CD4-positive, alpha-beta memory T cell (primary cell): ENCODE measurements around the gene RASL12. TPM values are rescaled to one million over a fixed set of nuclear protein-coding genes. Genes with fewer than 3 reads are reported as not detected.

Experiments
- CTCF ChIA-PET: fragments of 350-600 bp; sonication (Branson Sonifier 250); formaldehyde crosslinking; loops from one replicate; lab custom pipeline; 2021; ENCODE audit warnings: inconsistent platforms; ENCODE audit not compliant: partially characterized antibody; lab: Charles Lee
- POLR2A ChIA-PET: fragments of 350-600 bp; sonication (Branson Sonifier 250); formaldehyde crosslinking; loops from one replicate; lab custom pipeline; 2021; ENCODE audit not compliant: partially characterized antibody; lab: Charles Lee
- DNase-seq, 5 donors: peaks; one replicate each; pipeline versions ENCODE4 v3.0.0 to v3.0.0-alpha.2; 2020 to 2022; ENCODE audit warnings: mixed read lengths in 1 of 5
- H3K27ac ChIP-seq: one replicate; pipeline ENCODE4 v1.7.0; 2013; ENCODE audit warnings: low read depth, low read length
- H3K27me3 ChIP-seq: 2 replicates; pipeline ENCODE4 v1.7.0; 2013; ENCODE audit warnings: mild to moderate bottlenecking, low read length, moderate library complexity; ENCODE audit not compliant: insufficient read depth
- H3K36me3 ChIP-seq: 2 replicates; pipeline ENCODE4 v1.7.0; 2013; ENCODE audit warnings: mild to moderate bottlenecking, low read length, moderate library complexity; ENCODE audit not compliant: insufficient read depth
- H3K4me1 ChIP-seq: 2 replicates; pipeline ENCODE4 v1.7.0; 2013; ENCODE audit warnings: mild to moderate bottlenecking, low read length, moderate library complexity; ENCODE audit not compliant: insufficient read depth
- H3K4me3 ChIP-seq, 2 donors: one replicate each; pipeline ENCODE4 v1.7.0; 2013; ENCODE audit warnings: low read length in 2 of 2, mild to moderate bottlenecking in 1 of 2
- H3K9me3 ChIP-seq, 2 donors: one replicate each; pipeline ENCODE4 v1.7.0; 2013; ENCODE audit warnings: low read length in 2 of 2, control low read depth in 1 of 2; ENCODE audit not compliant: control insufficient read depth in 1 of 2
- H3K27ac Mint-ChIP-seq, 7 donors: one replicate each; pipeline ENCODE4 v1.8.0; 2020 to 2021; ENCODE audit warnings: mixed read lengths in 7 of 7, mild to moderate bottlenecking in 6 of 7, inconsistent platforms in 3 of 7, moderate library complexity in 3 of 7
- H3K27me3 Mint-ChIP-seq, 2 donors: one replicate each; pipeline ENCODE4 v1.8.0; 2020 to 2021; ENCODE audit warnings: mixed read lengths in 2 of 2
- H3K36me3 Mint-ChIP-seq, 2 donors: one replicate each; pipeline ENCODE4 v1.8.0; 2020 to 2021; ENCODE audit warnings: mixed read lengths in 2 of 2, inconsistent platforms in 1 of 2, mild to moderate bottlenecking in 1 of 2
- H3K4me1 Mint-ChIP-seq, 4 donors: one replicate each; pipeline ENCODE4 v1.8.0; 2020 to 2021; ENCODE audit warnings: mixed read lengths in 4 of 4, mild to moderate bottlenecking in 1 of 4
- H3K4me3 Mint-ChIP-seq, 8 donors: one replicate each; pipeline ENCODE4 v1.8.0; 2020 to 2021; ENCODE audit warnings: mixed read lengths in 8 of 8, mild to moderate bottlenecking in 7 of 8, moderate library complexity in 6 of 8, inconsistent platforms in 3 of 8
- H3K9me3 Mint-ChIP-seq, 8 donors: one replicate each; pipeline ENCODE4 v1.8.0; 2020 to 2021; ENCODE audit warnings: mixed read lengths in 8 of 8, mild to moderate bottlenecking in 5 of 8, inconsistent platforms in 3 of 8, moderate library complexity in 1 of 8
- intact Hi-C: fragments of 100-400 bp; cut with micrococcal nuclease; formaldehyde crosslinking; loops from one replicate; pipeline ENCODE4 v1.15.1; 2023
- polyA plus RNA-seq, 2 donors: library from polyadenylated mRNA; unstranded; fragments of 300-500 nt; fragmentation: Illumina TruSeq; gene quantifications; one replicate each; pipeline ENCODE4 v1.2.3, GENCODE V29; 2021
- total RNA-seq, 2 experiments: library from RNA; stranded (reverse); gene quantifications; one replicate each; pipeline ENCODE4 v1.2.3, GENCODE V29; 2021

The RASL12 gene
- total and polyA plus RNA-seq, 4 experiments from 2014 or later, result not detected

- no peaks in the 10 kb centered on the region for H3K9me3 Mint-ChIP-seq
- no peak overlapping the region for H3K27ac Mint-ChIP-seq
- ChIA-PET CTCF (no interaction called here), POLR2A (no interaction called here)
- H3K4me1 Mint-ChIP-seq, result peaks cover 0 to 3% (median under 1%) of the 10 kb centered on the region in 4 donors
- no peaks in the 10 kb centered on the region for H3K9me3 ChIP-seq
- no peak overlapping the region for H3K4me3 ChIP-seq
- H3K4me3 Mint-ChIP-seq, result no peak overlapping the region
- DNase-seq, result no peak
- H3K27ac ChIP-seq, result no peak overlapping the region
- H3K36me3 ChIP-seq, result no peaks in the 10 kb centered on the region
- peaks cover 0 to 23% of the 10 kb centered on the region in 2 donors for H3K36me3 Mint-ChIP-seq
- H3K4me1 ChIP-seq, result no peaks in the 10 kb centered on the region
- H3K27me3 Mint-ChIP-seq, result no peaks in the 10 kb centered on the region
- intact Hi-C loops, result no loop called here
- H3K27me3 ChIP-seq, result no peaks in the 10 kb centered on the region
Measured at GRCh38 chr15:65006876-65007275, 60.9 kb downstream of the RASL12 start.

DNA sequence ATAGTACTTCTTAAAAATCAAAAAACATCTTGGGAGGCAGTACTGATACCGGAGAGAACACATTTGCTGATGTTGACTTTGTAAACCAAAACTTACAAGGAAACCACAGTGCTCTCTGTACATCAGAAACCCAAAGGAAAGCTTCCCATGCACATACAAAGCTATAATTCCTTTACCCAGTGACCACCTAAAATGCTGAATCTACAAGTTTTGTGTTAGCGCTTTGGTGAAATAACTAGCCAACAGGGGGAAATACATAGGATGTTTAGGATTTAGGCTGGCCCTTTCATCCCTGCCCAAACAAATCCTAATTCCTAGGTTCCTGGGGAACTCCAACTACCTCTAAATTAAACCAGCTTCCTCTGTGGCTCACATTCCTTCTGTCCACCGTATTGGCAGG is 62.8 kb downstream of the RASL12 start:
- H3K36me3 ChIP-seq, result no peaks in the 10 kb centered on the region
- POLR2A ChIA-PET, result no interaction called here
- peaks cover 7 to 25% of the 10 kb centered on the region in 2 donors for H3K36me3 Mint-ChIP-seq
- intact Hi-C loops, result no loop called here
- no peak overlapping the region for H3K4me3 ChIP-seq
- no peaks in the 10 kb centered on the region for H3K9me3 Mint-ChIP-seq
- no peak for DNase-seq
- H3K27ac Mint-ChIP-seq, result peak overlapping the region in 3 of 7 donors; percentile 16 to 34 (median 18)
- H3K4me1 Mint-ChIP-seq, result peaks cover 0 to 2% (median under 1%) of the 10 kb centered on the region in 4 donors
- no peak overlapping the region for H3K4me3 Mint-ChIP-seq
- H3K9me3 ChIP-seq, result no peaks in the 10 kb centered on the region
- no peaks in the 10 kb centered on the region for H3K27me3 Mint-ChIP-seq
- CTCF ChIA-PET, result no interaction called here
- no peaks in the 10 kb centered on the region for H3K4me1 ChIP-seq
- H3K27me3 ChIP-seq, result no peaks in the 10 kb centered on the region
- H3K27ac ChIP-seq, result no peak overlapping the region

Other genes starting within 250 kb of the RASL12 start
- gene PIF1, start 242.3 kb downstream of the RASL12 start, total RNA-seq, result under 1 TPM; 0.17 to 0.58 TPM
- not detected for gene PIF1, start 242.3 kb downstream of the RASL12 start, polyA plus RNA-seq
- gene PLEKHO2, start 226.1 kb downstream of the RASL12 start, total RNA-seq, result 10 to 100 TPM; 22.7 to 24.1 TPM
- 10 to 100 TPM; 10.6 to 29.1 TPM for gene PLEKHO2, start 226.1 kb downstream of the RASL12 start, polyA plus RNA-seq
- gene ANKDD1A, start 156.1 kb downstream of the RASL12 start, total RNA-seq, result 1 to 10 TPM; 4.5 to 5.9 TPM
- gene ANKDD1A, start 156.1 kb downstream of the RASL12 start, polyA plus RNA-seq, result 1 to 10 TPM in 1 of 2 donors, under 1 TPM in 1; 0.16 to 1.7 TPM
- gene SPG21, start 78.1 kb downstream of the RASL12 start, total RNA-seq, result 10 to 100 TPM; 57.2 to 61.1 TPM
- gene SPG21, start 78.1 kb downstream of the RASL12 start, polyA plus RNA-seq, result 100 to 1,000 TPM; 128 to 179 TPM
- 10 to 100 TPM; 15.2 to 18.3 TPM for gene MTFMT, start 38.4 kb downstream of the RASL12 start, total RNA-seq
- 10 to 100 TPM; 19.7 to 22.6 TPM for gene MTFMT, start 38.4 kb downstream of the RASL12 start, polyA plus RNA-seq
- gene SLC51B, start 22.6 kb downstream of the RASL12 start, total RNA-seq, result not detected
- gene SLC51B, start 22.6 kb downstream of the RASL12 start, polyA plus RNA-seq, result not detected
- not detected for gene KBTBD13, start 8.8 kb upstream of the RASL12 start, total RNA-seq
- not detected for gene KBTBD13, start 8.8 kb upstream of the RASL12 start, polyA plus RNA-seq
- gene UBAP1L, start 47.2 kb upstream of the RASL12 start, total RNA-seq, result 10 to 100 TPM; 15.2 to 16.6 TPM
- under 1 TPM in 1 of 2 donors, not detected in 1; 0.86 TPM for gene UBAP1L, start 47.2 kb upstream of the RASL12 start, polyA plus RNA-seq
- 10 to 100 TPM; 30.5 to 40.5 TPM for gene PDCD7, start 65.8 kb upstream of the RASL12 start, total RNA-seq
- 10 to 100 TPM in 1 of 2 donors, 1 to 10 TPM in 1; 8.8 to 15.1 TPM for gene PDCD7, start 65.8 kb upstream of the RASL12 start, polyA plus RNA-seq
- gene CLPX, start 117.4 kb upstream of the RASL12 start, total RNA-seq, result 10 to 100 TPM; 52.0 to 52.4 TPM
- gene CLPX, start 117.4 kb upstream of the RASL12 start, polyA plus RNA-seq, result 10 to 100 TPM; 28.1 to 29.2 TPM
- under 1 TPM; 0.42 to 0.44 TPM for gene CILP, start 143.5 kb upstream of the RASL12 start, total RNA-seq
- not detected for gene CILP, start 143.5 kb upstream of the RASL12 start, polyA plus RNA-seq
- 10 to 100 TPM; 20.8 to 21.4 TPM for gene PARP16, start 218.9 kb upstream of the RASL12 start, total RNA-seq
- gene PARP16, start 218.9 kb upstream of the RASL12 start, polyA plus RNA-seq, result 10 to 100 TPM; 27.1 to 27.2 TPM
- not detected for gene RNU5A-1, start 228.1 kb upstream of the RASL12 start, total RNA-seq
- gene RNU5A-1, start 228.1 kb upstream of the RASL12 start, polyA plus RNA-seq, result not detected
- 10 to 100 TPM in 1 of 2 experiments, not detected in 1; 24.0 TPM for gene RNU5B-1, start 236.7 kb upstream of the RASL12 start, total RNA-seq
- gene RNU5B-1, start 236.7 kb upstream of the RASL12 start, polyA plus RNA-seq, result not detected